Right cardiac atrium (tissue), 5 donors: ENCODE data around the gene SLC30A5. TPM values are rescaled to one million over a fixed set of nuclear protein-coding genes. Genes with fewer than 3 reads are reported as not detected.
"Not testable (repeated sequence)": the region's sequence is repeated elsewhere in the genome, so short reads cannot be mapped to it uniquely, and the experiment has no call there.

ENCODE experiments used
- ATAC-seq, 2 donors: fragments of 200-7000 bp; cut with Tn5 transposase; one replicate each; pipeline versions ENCODE4 v1.8.0 to v1.9.1; 2020; ENCODE audit warnings: moderate library complexity in 2 of 2, mild to moderate bottlenecking in 1 of 2
- DNase-seq, 3 donors: peaks; one replicate each; pipeline ENCODE4 v3.0.0-alpha.2; 2020
- H3K27ac ChIP-seq: one replicate; pipeline ENCODE4 v1.5.1; 2013; ENCODE audit warnings: mild to moderate bottlenecking, low read length, control low read depth, moderate library complexity
- H3K27me3 ChIP-seq: one replicate; pipeline ENCODE4 v1.6.1; 2013; ENCODE audit not compliant: control insufficient read depth, insufficient read depth
- H3K4me1 ChIP-seq: one replicate; pipeline ENCODE4 v1.6.1; 2013; ENCODE audit warnings: low read length; ENCODE audit not compliant: control insufficient read depth, insufficient read depth
- H3K4me3 ChIP-seq: one replicate; pipeline ENCODE4 v1.5.1; 2013; ENCODE audit warnings: low read length, control low read depth
- H3K9me3 ChIP-seq: one replicate; pipeline ENCODE4 v1.6.1; 2013; ENCODE audit warnings: low read length; ENCODE audit not compliant: control insufficient read depth
- WGBS: extraction: QIAGEN DNeasy Blood & Tissue Kit; methylation state at CpG from one replicate; pipeline ENCODE4 v1.1.7; 2013; 5-methylcytosine and 5-hydroxymethylcytosine counted together
- intact Hi-C, 4 donors: fragments of 100-400 bp; cut with DNase I; formaldehyde crosslinking; loops; one replicate each; pipeline versions ENCODE4 v1.11.0 to v1.14.0; 2022 to 2023
- polyA plus RNA-seq: library from polyadenylated mRNA; stranded (reverse); fragments of 200-250 nt; gene quantifications from one replicate; pipeline ENCODE4 v1.2.3, GENCODE V29; 2013
- total RNA-seq, 4 donors: library from RNA; stranded (reverse); fragmentation: NEBNext Ultra II Directional; extraction: Animal tissue kit (Norgen Biotek cat#: 25700); gene quantifications; one replicate each; pipeline ENCODE4 v1.2.1, GENCODE V29; 2021
- donor health status: healthy with polysubstance abuse.
- donor health status: DM: no; HTN: yes; CAD: no.
- donor health status: DM: no; HTN: no; CAD: no.
- donor health status: DM: no; HTN: yes; CAD: no; lungs with severe emphysema.
- donor health status: DM: yes; HTN: yes; CAD: no.

Gene SLC30A5
- total and polyA plus RNA-seq, 5 donors = 32.5 to 59.1 (median 54.0) TPM

GRCh38 chr5:69075522-69076179, 18.2 kb upstream of the SLC30A5 start:
- 78% methylated on average over 14 of the region's 14 CpGs for WGBS
- no peak overlapping the region for H3K27ac ChIP-seq
- intact Hi-C loops = no loop called here
- DNase-seq (no peak), ATAC-seq (no peak)
- H3K27me3 ChIP-seq = no peaks in the 10 kb centered on the region
- no peaks in the 10 kb centered on the region for H3K4me1 ChIP-seq
- no peaks in the 10 kb centered on the region for H3K9me3 ChIP-seq
- no peak overlapping the region for H3K4me3 ChIP-seq

- no peaks in the 10 kb centered on the region for H3K4me1 ChIP-seq
- intact Hi-C loops = no loop called here
- ATAC-seq (no peak), DNase-seq (no peak)
- H3K27me3 ChIP-seq = no peaks in the 10 kb centered on the region
- WGBS = 87% methylated on average over 2 of the region's 2 CpGs
- H3K27ac ChIP-seq = no peak overlapping the region
- H3K9me3 ChIP-seq = no peaks in the 10 kb centered on the region
- H3K4me3 ChIP-seq = no peak overlapping the region
These were observed 14.8 kb upstream of the SLC30A5 start for GRCh38 chr5:69078921-69079540.

GRCh38 chr5:69079556-69079955, 14.3 kb upstream of the SLC30A5 start:
- WGBS = 96% methylated on average over 6 of the region's 6 CpGs
- H3K4me1 ChIP-seq = no peaks in the 10 kb centered on the region
- DNase-seq (no peak), ATAC-seq (no peak)
- no peak overlapping the region for H3K4me3 ChIP-seq
- H3K27ac ChIP-seq = no peak overlapping the region
- intact Hi-C loops = no loop called here
- H3K9me3 ChIP-seq = no peaks in the 10 kb centered on the region
- H3K27me3 ChIP-seq = no peaks in the 10 kb centered on the region

- no peak overlapping the region for H3K4me3 ChIP-seq
- intact Hi-C loops = no loop called here
- peak in 1 of 2 donors; percentile 19 for ATAC-seq
- H3K4me1 ChIP-seq = no peaks in the 10 kb centered on the region
- H3K27me3 ChIP-seq = no peaks in the 10 kb centered on the region
- no peaks in the 10 kb centered on the region for H3K9me3 ChIP-seq
- DNase-seq = no peak
- H3K27ac ChIP-seq = no peak overlapping the region
These were observed 10.4 kb upstream of the SLC30A5 start for GRCh38 chr5:69083412-69083811.

- DNase-seq (no peak), ATAC-seq (no peak)
- intact Hi-C loops = no loop called here
- no peaks in the 10 kb centered on the region for H3K9me3 ChIP-seq
- no peak overlapping the region for H3K4me3 ChIP-seq
- H3K27me3 ChIP-seq = no peaks in the 10 kb centered on the region
- H3K4me1 ChIP-seq = no peaks in the 10 kb centered on the region
- WGBS = 69% methylated on average over 3 of the region's 3 CpGs
- H3K27ac ChIP-seq = no peak overlapping the region
These were observed 9.6 kb upstream of the SLC30A5 start for GRCh38 chr5:69084195-69084594.

- no peak for ATAC-seq
- intact Hi-C loops = no loop called here
- no peaks in the 10 kb centered on the region for H3K4me1 ChIP-seq
- H3K9me3 ChIP-seq = no peaks in the 10 kb centered on the region
- no peak overlapping the region for H3K4me3 ChIP-seq
- DNase-seq = no peak
- H3K27me3 ChIP-seq = no peaks in the 10 kb centered on the region
- 78% methylated on average over 2 of the region's 2 CpGs for WGBS
- no peak overlapping the region for H3K27ac ChIP-seq
These were observed 8.9 kb upstream of the SLC30A5 start for GRCh38 chr5:69084903-69085302.

- intact Hi-C loops = no loop called here
- Histone ChIP-seq H3K9me3 (no peaks in the 10 kb centered on the region), H3K4me1 (no peaks in the 10 kb centered on the region), H3K27ac (peak overlapping the region; percentile 58), H3K27me3 (no peaks in the 10 kb centered on the region), H3K4me3 (no peak overlapping the region)
- DNase-seq = no peak
- 75% methylated on average over 5 of the region's 5 CpGs for WGBS
- peak; percentile 29 to 65 for ATAC-seq
These were observed 7.6 kb upstream of the SLC30A5 start for GRCh38 chr5:69086206-69086605.

GRCh38 chr5:69088006-69088405, 5.8 kb upstream of the SLC30A5 start:
- ATAC-seq, intact Hi-C loops: not testable (repeated sequence)
- 94% methylated on average over 7 of the region's 7 CpGs for WGBS

GRCh38 chr5:69090158-69090557, 3.7 kb upstream of the SLC30A5 start:
- Histone ChIP-seq H3K9me3 (no peaks in the 10 kb centered on the region), H3K4me3 (no peak overlapping the region), H3K4me1 (no peaks in the 10 kb centered on the region), H3K27me3 (no peaks in the 10 kb centered on the region), H3K27ac (no peak overlapping the region)
- WGBS = 79% methylated on average over 3 of the region's 3 CpGs
- DNase-seq (no peak), ATAC-seq (no peak)
- intact Hi-C loops = loop anchor here in 1 of 4 donors (5.0 kb wide), 1 partner anchor 48 kb away; no protein-coding TSS in a partner anchor

More at GRCh38 chr5:69088006-69088405, 5.8 kb upstream of the SLC30A5 start:
- H3K27me3 ChIP-seq, H3K27ac ChIP-seq, H3K4me3 ChIP-seq, H3K4me1 ChIP-seq, H3K9me3 ChIP-seq, DNase-seq: not testable (repeated sequence)

- Histone ChIP-seq H3K27ac (peak overlapping the region; percentile 70), H3K9me3 (no peaks in the 10 kb centered on the region), H3K4me3 (no peak overlapping the region), H3K27me3 (no peaks in the 10 kb centered on the region), H3K4me1 (no peaks in the 10 kb centered on the region)
- intact Hi-C loops = loop anchor here in 1 of 4 donors (5.0 kb wide), 1 partner anchor 49 kb away; no protein-coding TSS in a partner anchor
- WGBS = 79% methylated on average over 6 of the region's 6 CpGs
- DNase-seq = no peak
- ATAC-seq = no peak
These were observed 2.0 kb upstream of the SLC30A5 start for GRCh38 chr5:69091771-69092170.

GRCh38 chr5:69092969-69093368, 845 bp upstream of the SLC30A5 start:
- H3K4me1 ChIP-seq = no peaks in the 10 kb centered on the region
- H3K27me3 ChIP-seq = no peaks in the 10 kb centered on the region
- ATAC-seq = no peak
- no peak for DNase-seq
- no peak overlapping the region for H3K4me3 ChIP-seq
- intact Hi-C loops = loop anchor here in 1 of 4 donors (5.0 kb wide), 1 partner anchor 51 kb away; no protein-coding TSS in a partner anchor
- H3K27ac ChIP-seq = no peak overlapping the region
- H3K9me3 ChIP-seq = no peaks in the 10 kb centered on the region
- WGBS = 91% methylated on average over 6 of the region's 6 CpGs
